OCI-LY7 (cell line): ENCODE data around the gene IFITM2. TPM values are rescaled to one million over a fixed set of nuclear protein-coding genes. Genes with fewer than 3 reads are reported as not detected.

Source experiments
- BruUV-seq: library from RNA; stranded (reverse); fragments of 400-500 nt; replicated peaks from 2 replicates; lab custom pipeline; 2021; lab: Mats Ljungman, UMichigan
- CTCF ChIA-PET: fragments of 300-600 bp; sonication (Branson Sonifier 250); formaldehyde crosslinking; loops from one replicate; lab custom pipeline; 2022; ENCODE audit warnings: antibody characterized with exemption; ENCODE audit not compliant: unreplicated experiment; lab: Charles Lee
- POLR2A ChIA-PET: fragments of 300-600 bp; sonication (Branson Sonifier 250); formaldehyde crosslinking; loops from one replicate; lab custom pipeline; 2022; ENCODE audit warnings: antibody characterized with exemption; lab: Charles Lee
- DNase-seq: peaks from one replicate; pipeline ENCODE4 v3.0.0-alpha.2; 2015; ENCODE audit warnings: low spot score
- H2AFZ ChIP-seq: fragments of 200-600 bp; sonication (generic), shearing (Covaris generic); 2 replicates; pipeline ENCODE4 v1.6.1; 2014; ENCODE audit warnings: mild to moderate bottlenecking, antibody characterized with exemption, low read length, moderate library complexity
- H3K27ac ChIP-seq: fragments of 200-600 bp; sonication (generic); 2 replicates; pipeline ENCODE4 v1.5.1; 2014; ENCODE audit warnings: mixed run types, low read depth, mild to moderate bottlenecking, moderate library complexity, low read length, inconsistent platforms; ENCODE audit not compliant: poor library complexity, severe bottlenecking
- H3K36me3 ChIP-seq: fragments of 200-600 bp; sonication (generic); 2 replicates; pipeline ENCODE4 v1.6.1; 2014; ENCODE audit warnings: mild to moderate bottlenecking, antibody characterized with exemption, low read length, moderate library complexity, mixed read lengths; ENCODE audit not compliant: insufficient read depth
- H3K4me1 ChIP-seq: fragments of 200-600 bp; sonication (generic); 2 replicates; pipeline ENCODE4 v1.5.1; 2014; ENCODE audit warnings: mild to moderate bottlenecking, low read length; ENCODE audit not compliant: insufficient read depth, poor library complexity, severe bottlenecking
- H3K4me2 ChIP-seq: fragments of 200-600 bp; sonication (generic); 2 replicates; pipeline ENCODE4 v1.6.1; 2014; ENCODE audit warnings: mild to moderate bottlenecking, low read length
- H3K4me3 ChIP-seq: fragments of 200-600 bp; sonication (generic); 2 replicates; pipeline ENCODE4 v1.5.1; 2014; ENCODE audit warnings: mild to moderate bottlenecking, low read depth, low read length; ENCODE audit not compliant: poor library complexity, severe bottlenecking
- H3K79me2 ChIP-seq: fragments of 200-600 bp; sonication (generic); 2 replicates; pipeline ENCODE4 v1.6.1; 2016; ENCODE audit warnings: low read depth, mild to moderate bottlenecking, low read length, moderate library complexity, mixed read lengths; ENCODE audit not compliant: insufficient read depth
- H3K9me2 ChIP-seq: fragments of 200-600 bp; sonication (generic); 2 replicates; pipeline ENCODE4 v1.6.1; 2016; ENCODE audit warnings: mild to moderate bottlenecking, low read length, mixed read lengths; ENCODE audit not compliant: insufficient read depth
- H3K9me3 ChIP-seq: fragments of 200-600 bp; sonication (generic); 2 replicates; pipeline ENCODE4 v1.6.1; 2014; ENCODE audit warnings: mild to moderate bottlenecking, mixed run types, low read length, mixed read lengths
- H4K20me1 ChIP-seq: fragments of 200-600 bp; sonication (generic); 2 replicates; pipeline ENCODE4 v1.6.1; 2014; ENCODE audit warnings: mild to moderate bottlenecking, antibody characterized with exemption, low read length, moderate library complexity, mixed read lengths; ENCODE audit not compliant: insufficient read depth
- CTCF ChIP-seq: fragments of 200-600 bp; sonication (generic); conservative IDR thresholded peaks from 2 replicates; pipeline ENCODE4 v1.5.1; 2014; ENCODE audit warnings: mild to moderate bottlenecking, antibody characterized with exemption, low read length, moderate library complexity, mixed read lengths
- EZH2phosphoT487 ChIP-seq: fragments of 200-600 bp; sonication (generic); IDR thresholded peaks from 2 replicates; pipeline ENCODE4 v1.6.1; 2018; ENCODE audit warnings: low read depth, borderline replicate concordance, mild to moderate bottlenecking, mixed run types, antibody characterized with exemption, low read length, moderate library complexity, mixed read lengths
- intact Hi-C: fragments of 100-400 bp; cut with micrococcal nuclease; formaldehyde crosslinking; loops from one replicate; pipeline ENCODE4 v1.10.0; 2022; ENCODE audit not compliant: unreplicated experiment
- total RNA-seq, 2 experiments: library from RNA; depleted of rRNA in 1 of 2; stranded (reverse); fragments of >200 nt in 1 of 2; shearing (Covaris generic) in 1 of 2; gene quantifications; 2 replicates each; pipeline ENCODE4 v1.2.3, GENCODE V29; 2014 to 2022

IFITM2 gene
- total RNA-seq, 2 experiments from 2014 or later = 22.1 to 117 TPM

- Histone ChIP-seq H3K79me2 (no peaks in the 10 kb centered on the region), H3K4me3 (peak overlapping the region; percentile 44), H4K20me1 (no peaks in the 10 kb centered on the region), H3K9me2 (no peaks in the 10 kb centered on the region), H2AFZ (peak overlapping the region; percentile 53; the same call in 1 of the 2 replicates), H3K4me1 (peaks cover 56% of the 10 kb centered on the region), H3K27ac (peak overlapping the region; percentile 75), H3K9me3 (no peaks in the 10 kb centered on the region), H3K36me3 (no peaks in the 10 kb centered on the region), H3K4me2 (peak overlapping the region; percentile 76)
- CTCF ChIA-PET = no interaction called here
- TF ChIP-seq EZH2phosphoT487 (no peak), CTCF (no peak)
- intact Hi-C loops = no loop called here
- BruUV-seq = no TSS peak
- no peak for DNase-seq
- POLR2A ChIA-PET = interaction anchor here (1.3 to 5.5 kb wide), 2 partner anchors 13 to 14 kb away, joined by 5 to 63 read pairs; no protein-coding TSS in a partner anchor
Observed at GRCh38 chr11:326592-326841, 18.9 kb downstream of the IFITM2 start.

DNA sequence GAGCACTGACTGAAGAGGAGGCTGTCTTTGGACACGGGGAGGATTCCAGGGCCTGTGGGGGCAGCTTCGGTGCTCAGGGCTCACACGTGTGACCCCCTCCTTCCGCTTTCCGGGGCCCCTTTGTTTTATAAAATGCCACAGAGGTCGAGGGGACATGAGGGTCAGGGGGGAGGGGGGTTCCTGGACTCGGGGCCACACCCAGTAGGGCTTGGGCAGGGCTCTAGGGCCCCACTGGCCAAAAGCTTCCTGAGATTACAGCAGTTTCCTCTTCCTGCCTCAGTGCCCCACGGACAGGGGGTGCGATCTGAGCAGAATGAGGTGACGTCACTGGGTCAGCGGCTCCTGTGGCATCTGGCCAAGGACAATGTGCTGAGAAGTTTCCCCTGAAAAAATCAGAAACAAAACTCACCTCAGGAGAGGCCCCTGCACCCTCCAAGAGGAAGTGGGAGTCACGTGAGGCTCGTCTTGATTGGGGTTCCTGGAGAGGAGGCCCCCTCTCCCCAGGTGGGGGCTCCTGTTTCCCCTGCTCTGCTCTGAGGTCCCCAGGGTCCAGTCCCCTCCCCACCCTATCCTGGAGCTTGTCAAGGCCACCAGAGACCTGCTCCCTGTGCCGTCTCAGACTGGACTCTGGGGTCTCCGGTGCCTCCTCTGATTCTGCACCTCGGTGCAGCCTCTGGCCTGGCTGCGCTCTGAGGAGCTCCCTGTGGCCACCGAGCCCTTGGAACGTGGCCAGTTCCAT, 19.4 kb downstream of the IFITM2 start:
- Histone ChIP-seq H3K27ac (peak overlapping the region; percentile 75), H3K4me3 (peak overlapping the region; percentile 44), H3K4me2 (peak overlapping the region; percentile 76), H4K20me1 (no peaks in the 10 kb centered on the region), H3K79me2 (no peaks in the 10 kb centered on the region), H3K36me3 (no peaks in the 10 kb centered on the region), H3K9me3 (no peaks in the 10 kb centered on the region), H3K9me2 (no peaks in the 10 kb centered on the region), H3K4me1 (peaks cover 61% of the 10 kb centered on the region), H2AFZ (peak overlapping the region; percentile 53; the same call in 1 of the 2 replicates)
- ChIA-PET POLR2A (interaction anchor here (0.6 to 5.5 kb wide), 4 partner anchors 12 to 28 kb away, joined by 3 to 63 read pairs (median 12); no protein-coding TSS in a partner anchor), CTCF (interaction anchor here (1.4 kb wide), 1 partner anchor 28 kb away, joined by 4 read pairs; no protein-coding TSS in a partner anchor)
- peak; percentile 81 for DNase-seq
- intact Hi-C loops = no loop called here
- TF ChIP-seq CTCF (no peak; the same call in 1 of the 2 replicates), EZH2phosphoT487 (no peak)
- no TSS peak for BruUV-seq

DNA sequence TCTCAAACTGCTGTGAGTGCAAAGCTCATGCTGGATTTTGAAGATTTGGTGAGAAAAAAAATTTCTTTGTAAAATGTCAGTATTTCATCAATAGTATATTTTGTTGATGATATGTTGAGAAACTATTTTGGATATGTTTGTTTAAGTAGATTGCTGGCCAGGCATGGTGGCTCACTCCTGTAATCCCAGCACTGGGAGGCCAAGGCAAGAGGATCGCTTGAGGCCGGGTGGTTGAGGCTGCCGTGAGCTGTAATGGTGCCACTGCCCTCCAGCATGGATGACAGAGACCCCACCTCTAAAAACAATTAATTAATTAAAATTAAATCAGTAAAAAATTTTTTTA, 19.9 kb downstream of the IFITM2 start:
- BruUV-seq = no TSS peak
- H3K4me3 ChIP-seq = peak overlapping the region; percentile 44

More for the DNA sequence above, 19.9 kb downstream of the IFITM2 start:
- Histone ChIP-seq H4K20me1 (no peaks in the 10 kb centered on the region), H2AFZ (peak overlapping the region; percentile 53; the same call in 1 of the 2 replicates), H3K9me2 (no peaks in the 10 kb centered on the region), H3K4me2 (peak overlapping the region; percentile 76), H3K27ac (peak overlapping the region; percentile 75), H3K9me3 (peaks cover 3% of the 10 kb centered on the region), H3K4me1 (peaks cover 66% of the 10 kb centered on the region), H3K36me3 (0 out of 2 replicates have a peak, but pooled peaks cover 2% of the 10 kb centered on the region), H3K79me2 (no peaks in the 10 kb centered on the region)
- DNase-seq = no peak
- ChIA-PET POLR2A (interaction anchor here (0.6 to 5.5 kb wide), 4 partner anchors 12 to 28 kb away, joined by 3 to 63 read pairs (median 12); no protein-coding TSS in a partner anchor), CTCF (interaction anchor here (1.4 kb wide), 1 partner anchor 28 kb away, joined by 4 read pairs; no protein-coding TSS in a partner anchor)
- intact Hi-C loops = no loop called here
- TF ChIP-seq CTCF (no peak), EZH2phosphoT487 (no peak)
